ENCODE data around the gene IQSEC3.

DNA sequence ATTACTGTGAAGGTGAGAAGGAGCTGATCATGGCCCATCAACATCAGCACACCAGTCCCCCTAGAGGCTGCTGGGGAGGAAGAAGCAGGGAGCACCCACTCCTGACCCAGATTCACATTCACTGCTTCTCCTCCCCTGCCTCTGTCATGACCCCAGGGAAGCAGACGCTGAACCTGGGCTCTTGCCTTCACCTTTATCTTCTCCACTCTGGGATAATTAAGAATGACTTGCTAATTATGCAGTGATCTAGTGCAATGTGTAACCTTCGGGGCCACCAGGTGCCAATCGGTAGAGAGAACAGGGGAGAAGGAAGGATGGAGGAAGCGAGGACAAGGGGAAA, 44.4 kb upstream of the IQSEC3 start:
- no peak for TF ChIP-seq POLR2A (IDR thresholded peaks at IDR 0.05; ENCODE audit: low read depth, low read length)
- no peak for TF ChIP-seq POLR2AphosphoS5 (IDR thresholded peaks at IDR 0.05; ENCODE audit: low read depth, low read length)
